Activated T-cell treated with anti-CD3 and anti-CD28 coated beads, Interleukin-2, amount 50 U/mL, for 48 hours (primary cell): Measurements from ENCODE around the gene MCRS1.
A peak's percentile ranks its signal among the peaks of the same experiment; 100 is the strongest.

Experiments
- DNase-seq, 2 experiments: peaks; one replicate each; pipeline ENCODE4 v3.0.0-alpha.2; 2020

MCRS1 gene

GRCh38 chr12:49580572-49581535, 12.9 kb upstream of the MCRS1 start:
- peak; percentile 71 to 72 for DNase-seq

GRCh38 chr12:49578471-49579112, 10.7 kb upstream of the MCRS1 start:
- DNase-seq: no peak

DNA sequence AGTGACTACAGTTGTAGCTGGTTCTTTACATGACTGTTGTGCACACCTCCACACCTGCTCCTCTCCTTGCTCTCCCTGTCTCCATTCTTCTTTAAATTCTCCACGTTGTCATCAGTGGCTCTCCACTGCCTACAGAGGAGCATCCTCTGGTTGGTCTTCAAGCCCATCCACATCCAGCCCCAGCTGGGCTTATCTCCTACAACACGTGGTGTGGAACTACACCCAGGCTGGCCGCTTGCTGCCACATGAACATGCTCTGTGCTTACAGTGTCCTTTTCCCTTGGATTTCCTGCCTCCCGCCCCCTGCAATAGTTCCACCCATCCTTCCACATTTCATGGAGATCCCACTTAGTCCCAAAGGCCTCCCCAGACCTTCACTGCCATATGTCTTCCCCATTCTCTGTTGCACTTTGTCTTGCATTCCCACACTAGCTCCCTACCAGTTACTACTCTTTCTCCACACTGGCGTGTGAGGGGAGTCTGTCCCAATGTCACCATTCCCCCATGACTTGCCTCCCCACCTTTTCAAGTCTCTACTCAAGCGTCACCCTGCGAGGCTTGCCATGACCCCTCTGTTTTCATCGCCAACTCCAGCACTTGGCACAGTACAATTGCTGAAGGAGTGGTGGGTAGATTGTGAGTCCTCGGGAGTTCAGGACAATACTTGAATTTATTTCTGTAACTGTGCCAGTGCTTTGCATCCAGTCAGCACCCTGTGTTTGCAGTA, 9.8 kb upstream of the MCRS1 start:
- no peak for DNase-seq

DNA sequence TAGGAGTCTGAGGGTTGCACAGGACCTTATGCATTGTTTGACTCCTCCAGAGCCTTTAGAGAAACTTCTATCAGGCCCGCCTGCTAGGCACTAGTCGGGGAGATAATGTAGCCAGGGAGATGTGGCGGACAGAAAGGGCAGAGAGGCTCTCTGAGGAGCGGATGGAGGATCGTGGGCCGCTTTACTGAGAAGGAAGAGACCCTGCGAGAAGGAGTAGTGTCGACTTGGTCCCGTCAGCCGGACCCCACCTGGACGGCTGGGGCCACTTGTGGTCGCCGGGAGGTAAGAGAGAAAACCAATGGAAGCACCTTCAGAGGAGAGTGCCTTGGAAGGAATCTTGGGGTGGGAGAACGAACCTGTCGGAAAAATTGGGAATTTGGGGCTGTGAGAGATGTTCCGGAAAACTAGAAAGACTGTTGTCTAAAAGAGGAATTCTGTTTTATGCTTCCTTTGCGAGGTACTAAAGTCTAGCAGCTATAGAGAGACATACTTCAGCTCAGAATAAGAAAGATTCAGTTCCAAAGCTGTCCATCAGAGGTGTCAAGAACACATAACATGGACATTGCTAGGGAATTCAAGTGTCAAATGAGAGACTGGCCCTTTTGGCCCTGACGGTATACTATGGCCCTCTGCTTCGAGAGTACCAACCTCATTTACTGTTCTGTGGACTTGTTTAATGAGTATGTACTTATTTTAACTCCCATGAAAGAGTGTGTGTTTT, 660 bp upstream of the MCRS1 start:
- no peak for DNase-seq

DNA sequence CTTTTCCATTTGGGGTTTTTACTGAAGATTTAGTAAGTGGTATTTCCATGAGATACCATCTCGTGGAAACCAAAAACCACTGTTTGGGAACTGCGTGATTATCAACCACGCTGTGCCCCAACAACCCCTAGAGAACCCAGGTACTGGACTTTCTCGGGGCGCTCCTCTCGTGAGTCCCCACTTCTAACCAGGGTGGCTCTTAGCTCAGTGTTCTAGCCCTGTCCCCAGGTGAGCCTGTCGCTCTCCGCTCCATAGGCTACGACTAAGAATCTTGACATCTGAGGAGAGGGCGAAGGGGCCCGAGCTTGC, 686 bp downstream of the MCRS1 start:
- DNase-seq: no peak

DNA sequence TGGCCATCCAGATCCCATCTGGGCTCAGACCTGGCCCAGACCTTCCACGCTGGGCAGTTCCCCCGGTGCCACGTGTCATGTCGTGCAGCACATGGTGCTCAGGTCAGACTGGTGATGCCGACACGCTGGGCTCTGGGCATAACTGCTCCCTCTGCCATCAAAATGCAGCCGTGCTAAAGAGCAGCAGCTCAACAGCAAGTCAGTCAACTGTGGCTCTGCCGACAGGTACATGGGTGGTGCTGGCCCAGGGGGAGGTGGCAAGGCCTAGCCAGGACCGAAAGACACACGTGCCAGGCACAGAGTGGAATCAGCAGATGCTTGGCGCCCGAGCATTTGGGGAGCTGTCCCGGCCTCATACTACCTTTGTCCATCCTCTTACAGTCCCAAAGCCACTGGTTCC, 1.6 kb downstream of the MCRS1 start:
- no peak for DNase-seq

- no peak for DNase-seq
Observed at GRCh38 chr12:49565406-49566265, 2.3 kb downstream of the MCRS1 start.

DNA sequence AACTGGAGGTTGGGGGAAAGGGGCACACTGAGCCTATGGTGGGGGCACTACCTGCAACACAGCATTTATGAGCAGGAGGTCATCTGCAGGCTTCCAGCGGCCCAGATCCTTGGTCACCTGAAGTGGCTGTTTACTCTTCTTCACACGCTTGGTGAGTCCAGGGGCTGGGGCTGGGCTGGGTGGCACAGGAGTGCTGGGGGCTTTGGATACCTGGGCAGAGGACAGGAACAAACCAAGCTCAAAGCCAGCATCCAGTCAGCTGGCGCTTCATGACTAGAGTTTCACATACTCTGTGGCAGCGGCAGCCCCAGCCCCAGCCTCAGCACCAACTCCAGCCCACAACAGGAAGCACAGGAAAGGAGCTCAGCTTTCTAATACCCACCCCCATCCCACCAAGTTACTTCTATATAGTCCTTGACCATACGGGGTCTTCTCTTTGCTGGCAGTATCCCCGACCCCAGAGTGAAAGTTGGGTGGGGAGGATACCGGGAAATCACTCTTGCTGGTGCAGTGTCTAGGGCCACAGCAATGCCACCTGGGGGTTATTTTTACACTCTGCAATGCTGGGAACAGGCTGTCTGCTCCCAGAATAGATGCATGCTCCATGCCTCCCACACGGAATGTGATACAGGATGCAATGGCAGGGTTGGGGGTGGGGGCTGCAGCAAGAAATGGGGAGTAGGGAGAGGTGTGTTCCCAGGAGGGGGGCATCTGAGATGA, 3.1 kb downstream of the MCRS1 start:
- no peak for DNase-seq

- DNase-seq: no peak
Observed at GRCh38 chr12:49563951-49564685, 3.8 kb downstream of the MCRS1 start.

DNA sequence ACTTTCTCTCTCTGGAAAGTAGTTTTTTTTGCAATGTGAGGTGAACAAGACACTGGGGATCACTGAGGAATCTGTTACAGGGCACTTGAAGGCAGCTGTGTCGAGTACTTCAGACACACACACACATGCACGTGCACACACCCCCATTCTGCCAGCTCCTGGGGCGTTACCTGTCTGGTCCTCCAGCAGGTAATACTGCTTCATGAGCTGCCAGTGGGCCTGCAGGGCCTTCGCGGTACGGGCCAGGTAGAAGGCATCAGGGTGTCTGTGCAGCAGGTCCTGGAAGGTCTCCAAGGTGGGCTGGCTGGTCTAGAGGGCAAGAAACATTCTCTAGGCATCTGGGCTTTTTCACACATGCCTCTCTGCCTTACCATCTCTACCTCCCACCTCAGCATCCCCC, 5.1 kb downstream of the MCRS1 start:
- no peak for DNase-seq

GRCh38 chr12:49562233-49562632, 5.7 kb downstream of the MCRS1 start:
- no peak for DNase-seq

DNA sequence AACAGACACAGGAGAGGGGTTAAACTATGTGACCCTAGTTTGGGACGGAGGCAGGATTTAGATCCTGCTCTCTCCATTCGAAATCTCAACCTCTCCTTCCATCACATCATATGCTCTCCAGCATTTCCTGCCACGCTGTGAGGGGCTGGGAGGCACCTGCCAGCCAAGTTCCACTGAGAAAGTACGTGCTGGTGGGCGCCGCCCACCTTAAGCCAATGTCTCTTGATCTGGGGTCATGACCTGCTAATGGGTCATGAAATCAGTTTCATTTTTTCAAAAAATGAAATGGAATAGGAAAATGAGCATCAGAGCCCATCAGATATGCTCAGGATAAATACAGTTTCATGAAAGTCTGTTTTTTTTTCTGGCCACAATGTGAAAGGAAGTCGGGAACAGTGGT, 7.2 kb downstream of the MCRS1 start:
- no peak for DNase-seq

- DNase-seq: no peak
Observed at GRCh38 chr12:49559011-49559675, 8.8 kb downstream of the MCRS1 start.

GRCh38 chr12:49558526-49558925, 9.4 kb downstream of the MCRS1 start:
- no peak for DNase-seq

GRCh38 chr12:49557917-49558215, 10.1 kb downstream of the MCRS1 start:
- DNase-seq: no peak

DNA sequence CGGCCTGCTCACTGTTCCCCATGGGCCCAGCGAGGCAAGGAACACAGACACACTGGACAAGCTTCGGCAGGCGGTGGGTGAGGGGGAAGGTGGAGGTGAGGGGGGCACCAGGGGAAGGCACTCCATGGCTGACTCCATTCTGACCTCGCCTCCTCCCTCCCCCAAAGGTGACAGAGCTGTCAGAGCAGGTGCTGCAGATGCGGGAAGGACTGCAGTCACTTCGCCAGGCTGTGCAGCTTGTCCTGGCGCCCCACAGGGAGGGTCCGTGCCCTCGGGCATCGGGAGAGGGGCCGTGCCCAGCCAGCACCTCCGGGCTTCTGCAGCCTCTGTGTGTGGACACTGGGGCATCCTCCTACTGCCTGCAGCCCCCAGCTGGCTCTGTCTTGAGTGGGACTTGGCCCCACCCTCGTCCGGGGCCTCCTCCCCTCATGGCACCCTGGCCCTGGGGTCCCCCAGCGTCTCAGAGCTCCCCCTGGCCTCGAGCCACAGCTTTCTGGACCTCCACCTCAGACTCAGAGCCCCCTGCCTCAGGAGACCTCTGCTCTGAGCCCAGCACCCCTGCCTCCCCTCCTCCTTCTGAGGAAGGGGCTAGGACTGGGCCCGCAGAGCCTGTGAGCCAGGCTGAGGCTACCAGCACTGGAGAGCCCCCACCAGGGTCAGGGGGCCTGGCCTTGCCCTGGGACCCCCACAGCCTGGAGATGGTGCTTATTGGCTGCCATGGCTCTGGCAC, 10.6 kb downstream of the MCRS1 start:
- no peak for DNase-seq

GRCh38 chr12:49556391-49557186, 11.4 kb downstream of the MCRS1 start:
- DNase-seq: no peak

DNA sequence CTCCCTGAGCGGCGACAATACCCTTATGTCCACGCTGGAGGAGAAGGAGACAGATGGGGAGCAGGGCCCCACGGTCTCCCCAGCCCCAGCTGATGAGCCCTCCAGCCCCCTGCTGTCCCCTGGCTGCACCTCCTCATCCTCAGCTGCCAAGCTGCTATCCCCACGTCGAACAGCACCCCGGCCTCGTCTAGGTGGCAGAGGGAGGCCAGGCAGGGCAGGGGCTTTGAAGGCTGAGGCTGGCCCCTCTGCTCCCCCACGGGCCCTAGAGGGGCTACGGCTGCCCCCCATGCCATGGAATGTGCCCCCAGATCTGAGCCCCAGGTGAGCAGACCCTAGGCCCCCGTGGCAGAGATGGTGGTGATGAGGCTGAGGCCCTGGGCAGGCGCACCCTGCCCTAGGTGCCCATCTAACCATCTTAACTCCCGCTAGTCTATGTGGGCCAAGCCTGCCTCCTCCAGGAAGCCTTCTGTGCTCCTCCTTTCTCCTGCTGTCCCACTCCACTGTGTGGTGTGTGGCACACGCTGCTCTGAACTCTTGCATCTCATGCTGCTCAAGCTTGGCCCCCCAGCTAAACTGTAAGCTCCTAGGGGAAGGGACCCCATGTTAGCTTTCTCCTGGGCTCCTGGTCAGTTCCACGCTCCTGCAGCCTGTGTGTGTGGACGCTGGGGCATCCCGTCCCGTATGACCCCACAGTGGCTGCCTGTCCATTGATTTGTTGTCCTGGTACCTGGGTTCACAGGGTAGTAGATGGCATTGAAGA, 12.1 kb downstream of the MCRS1 start:
- DNase-seq: no peak
